Spleen (tissue), 11 donors: ENCODE results near the gene ASIP. TPM values are rescaled to one million over a fixed set of nuclear protein-coding genes. Genes with fewer than 3 reads are reported as not detected.
"Not testable (repeated sequence)": the region's sequence is repeated elsewhere in the genome, so short reads cannot be mapped to it uniquely, and the experiment has no call there.

ENCODE experiments used
- DNase-seq: peaks from one replicate; pipeline ENCODE4 v3.0.0-alpha.2; 2020
- H3K27ac ChIP-seq, 8 donors: fragments of 200-600 bp; sonication (generic) in 7 of 8; 1 replicate in 4 of 8; 2 replicates in 4 of 8; pipeline versions ENCODE4 v1.5.0 to v1.8.0; 2016 to 2021; ENCODE audit warnings: inconsistent platforms in 4 of 8, mild to moderate bottlenecking in 4 of 8, moderate library complexity in 1 of 8
- H3K27me3 ChIP-seq, 7 donors: fragments of 200-600 bp; sonication (generic) in 6 of 7; replicated peaks in 1 of 7; 1 replicate in 4 of 7; 2 replicates in 3 of 7; pipeline versions ENCODE4 v1.5.0 to v1.8.0; 2016 to 2021; ENCODE audit warnings: inconsistent platforms in 3 of 7, mild to moderate bottlenecking in 1 of 7
- H3K36me3 ChIP-seq, 6 donors: fragments of 200-600 bp; sonication (generic) in 5 of 6; 1 replicate in 4 of 6; 2 replicates in 2 of 6; pipeline versions ENCODE4 v1.5.0 to v1.8.0; 2016 to 2021; ENCODE audit warnings: inconsistent platforms in 2 of 6
- H3K4me1 ChIP-seq, 6 donors: fragments of 200-600 bp; sonication (generic) in 5 of 6; 1 replicate in 3 of 6; 2 replicates in 3 of 6; pipeline versions ENCODE4 v1.5.0 to v1.8.0; 2016 to 2021; ENCODE audit warnings: inconsistent platforms in 3 of 6
- H3K4me3 ChIP-seq, 8 donors: fragments of 200-600 bp; sonication (generic) in 7 of 8; 1 replicate in 4 of 8; 2 replicates in 4 of 8; pipeline versions ENCODE4 v1.5.0 to v1.8.0; 2016 to 2021; ENCODE audit warnings: inconsistent platforms in 4 of 8, mild to moderate bottlenecking in 4 of 8, moderate library complexity in 2 of 8
- H3K9me3 ChIP-seq, 8 donors: fragments of 200-600 bp; sonication (generic) in 7 of 8; 1 replicate in 4 of 8; 2 replicates in 4 of 8; pipeline versions ENCODE4 v1.5.0 to v1.8.0; 2016 to 2021; ENCODE audit warnings: inconsistent platforms in 4 of 8
- POLR2A ChIP-seq, 3 donors: fragments of 450-650 bp; IDR thresholded peaks; one replicate each; pipeline ENCODE4 v1.5.1; 2017; ENCODE audit warnings: antibody characterized with exemption in 3 of 3, mild to moderate bottlenecking in 1 of 3
- POLR2AphosphoS5 ChIP-seq, 3 donors: sonication (generic); formaldehyde crosslinking; IDR thresholded peaks; one replicate each; pipeline ENCODE4 v1.5.1; 2017; ENCODE audit warnings: antibody characterized with exemption in 3 of 3
- WGBS, 5 donors: extraction: QIAGEN DNeasy Blood & Tissue Kit in 3 of 5; methylation state at CpG; one replicate each; pipeline versions ENCODE4 v1.1.5 to v1.1.7; 2013 to 2018; 5-methylcytosine and 5-hydroxymethylcytosine counted together
- intact Hi-C: fragments of 100-400 bp; cut with DNase I; formaldehyde crosslinking; loops from one replicate; pipeline ENCODE4 v1.15.0; 2023; ENCODE audit warnings: low total_unique reads
- polyA plus RNA-seq, 3 donors: library from polyadenylated mRNA; stranded (reverse); fragments of 200-250 nt; gene quantifications; one replicate each; pipeline ENCODE4 v1.2.1, GENCODE V29; 2013
- total RNA-seq, 7 donors: library from RNA; depleted of rRNA in 3 of 7; stranded (reverse); fragments of >200 nt in 3 of 7; fragmentation: NEBNext Ultra II Directional in 4 of 7; extraction: Animal tissue kit (Norgen Biotek cat#: 25700) in 4 of 7; gene quantifications; one replicate each; pipeline versions ENCODE4 v1.1.0 to v1.2.1, GENCODE V29; 2016 to 2021
- TF ChIP-seq, protein P1 (sequence below), 11 experiments: fragments of 200-600 bp in 7 of 11; fragments of 450-650 bp in 4 of 11; sonication (generic) in 4 of 11; IDR thresholded peaks in 8 of 11; conservative IDR thresholded peaks in 3 of 11; 1 replicate in 7 of 11; 2 replicates in 4 of 11; pipeline versions ENCODE4 v1.4.0 to v1.8.0; 2016 to 2021; ENCODE audit warnings: antibody characterized with exemption in 11 of 11, inconsistent platforms in 4 of 11, mild to moderate bottlenecking in 1 of 11
- donor health status: healthy with polysubstance abuse.
- donor health status: DM: no; HTN: no; CAD: no; lungs with moderate emphysema.
- donor health status: DM: no; HTN: no; CAD: no.
- donor health status: Bipolar disorder and iron deficiency.
- donor health status: healthy.
- donor health status: DM: no; HTN: no; CAD: no.
- donor health status: DM: yes; HTN: yes; CAD: no.

Gene ASIP
- total and polyA plus RNA-seq, 10 donors: 0.63 to 2.7 (median 1.7) TPM; not detected in 7

DNA sequence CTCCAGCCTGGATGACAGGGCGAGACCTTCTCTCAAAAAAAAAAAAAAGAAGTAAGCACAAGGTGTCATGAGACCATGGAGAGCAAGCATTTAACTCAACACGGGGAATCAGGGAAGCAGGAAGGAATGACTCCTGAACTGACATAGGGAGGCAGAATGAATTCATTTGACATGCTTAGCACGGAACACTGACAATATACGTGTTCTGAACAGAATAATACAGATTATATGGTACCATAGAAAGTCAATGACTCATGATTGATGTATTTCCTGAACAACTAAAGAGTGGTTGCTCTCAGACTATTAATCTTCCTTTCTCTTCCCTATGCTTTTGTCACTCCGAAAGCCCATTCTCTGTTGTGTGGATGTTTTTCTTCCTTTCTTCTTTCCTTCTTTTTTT is 20.7 kb upstream of the ASIP start:
- Histone ChIP-seq H3K27ac (no peak overlapping the region), H3K27me3 (peaks cover 0 to 53% (median 4%) of the 10 kb centered on the region in 7 donors), H3K36me3 (no peaks in the 10 kb centered on the region), H3K4me3 (no peak overlapping the region), H3K4me1 (peaks cover 0 to 13% (median 10%) of the 10 kb centered on the region in 6 donors), H3K9me3 (no peaks in the 10 kb centered on the region)
- WGBS, 5 donors: 30 to 50% (median 48%) methylated on average over 5 of the region's 5 CpGs
- intact Hi-C loops: no loop called here
- TF ChIP-seq POLR2AphosphoS5 (IDR thresholded peaks at IDR 0.05) (no peak), POLR2A (IDR thresholded peaks at IDR 0.05) (no peak)
- TF ChIP-seq, protein P1, sequence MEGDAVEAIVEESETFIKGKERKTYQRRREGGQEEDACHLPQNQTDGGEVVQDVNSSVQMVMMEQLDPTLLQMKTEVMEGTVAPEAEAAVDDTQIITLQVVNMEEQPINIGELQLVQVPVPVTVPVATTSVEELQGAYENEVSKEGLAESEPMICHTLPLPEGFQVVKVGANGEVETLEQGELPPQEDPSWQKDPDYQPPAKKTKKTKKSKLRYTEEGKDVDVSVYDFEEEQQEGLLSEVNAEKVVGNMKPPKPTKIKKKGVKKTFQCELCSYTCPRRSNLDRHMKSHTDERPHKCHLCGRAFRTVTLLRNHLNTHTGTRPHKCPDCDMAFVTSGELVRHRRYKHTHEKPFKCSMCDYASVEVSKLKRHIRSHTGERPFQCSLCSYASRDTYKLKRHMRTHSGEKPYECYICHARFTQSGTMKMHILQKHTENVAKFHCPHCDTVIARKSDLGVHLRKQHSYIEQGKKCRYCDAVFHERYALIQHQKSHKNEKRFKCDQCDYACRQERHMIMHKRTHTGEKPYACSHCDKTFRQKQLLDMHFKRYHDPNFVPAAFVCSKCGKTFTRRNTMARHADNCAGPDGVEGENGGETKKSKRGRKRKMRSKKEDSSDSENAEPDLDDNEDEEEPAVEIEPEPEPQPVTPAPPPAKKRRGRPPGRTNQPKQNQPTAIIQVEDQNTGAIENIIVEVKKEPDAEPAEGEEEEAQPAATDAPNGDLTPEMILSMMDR (IDR thresholded peaks at IDR 0.05 in 8 of 11, conservative IDR thresholded peaks at IDR 0.05 in 3 of 11): no peak
- no peak for DNase-seq

DNA sequence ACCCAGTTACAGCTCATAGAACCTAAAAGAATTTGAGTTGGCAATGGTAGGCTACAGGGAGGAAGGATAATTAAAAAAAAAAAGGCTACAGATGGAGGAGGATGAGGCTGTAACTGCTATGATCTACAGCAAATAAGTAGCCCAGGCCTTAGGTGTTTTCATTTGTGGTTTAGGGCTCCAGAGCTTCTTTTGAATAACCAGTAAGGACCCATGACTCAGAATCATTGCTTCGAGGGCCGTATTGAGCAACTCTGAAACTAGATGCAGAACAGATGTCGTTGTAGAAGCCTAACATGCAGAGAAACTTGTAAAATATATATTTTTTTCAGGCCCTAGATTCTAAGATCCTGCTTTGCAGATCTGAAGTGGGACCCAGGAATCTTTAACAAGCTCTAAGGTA is 19.0 kb upstream of the ASIP start:
- Histone ChIP-seq H3K36me3 (no peaks in the 10 kb centered on the region), H3K9me3 (no peaks in the 10 kb centered on the region), H3K27me3 (peaks cover 0 to 36% (median 0%) of the 10 kb centered on the region in 7 donors), H3K4me3 (no peak overlapping the region), H3K4me1 (no peaks in the 10 kb centered on the region), H3K27ac (no peak overlapping the region)
- WGBS, 5 donors: 45 to 59% (median 49%) methylated on average over 3 of the region's 3 CpGs
- DNase-seq: no peak
- TF ChIP-seq POLR2A (IDR thresholded peaks at IDR 0.05) (no peak), POLR2AphosphoS5 (IDR thresholded peaks at IDR 0.05) (no peak)
- TF ChIP-seq, protein P1 (IDR thresholded peaks at IDR 0.05 in 8 of 11, conservative IDR thresholded peaks at IDR 0.05 in 3 of 11): no peak
- intact Hi-C loops: no loop called here

DNA sequence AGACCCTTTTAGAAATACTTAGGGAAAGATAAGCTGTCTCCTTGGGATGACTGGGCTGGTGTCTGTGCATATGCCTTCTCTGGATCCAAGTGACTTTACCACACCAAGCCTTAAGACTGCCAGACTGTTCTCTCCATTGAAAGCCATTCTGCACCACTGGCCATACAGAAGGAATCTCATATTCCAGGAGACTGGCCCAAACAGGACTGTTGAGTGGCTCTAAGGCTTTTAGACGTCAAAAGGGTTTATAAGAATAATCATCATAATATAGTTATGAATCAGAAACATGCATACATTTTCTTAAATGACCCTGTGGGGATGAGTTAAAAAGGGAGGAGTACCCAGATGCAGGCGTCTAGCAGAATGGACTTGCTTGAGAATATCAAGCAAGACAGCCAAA is 17.0 kb upstream of the ASIP start:
- H3K36me3 ChIP-seq, H3K27ac ChIP-seq, H3K4me3 ChIP-seq, H3K4me1 ChIP-seq, intact Hi-C loops, H3K9me3 ChIP-seq, DNase-seq: not testable (repeated sequence)
- WGBS, 5 donors: 70 to 96% (median 76%) methylated on average over 1 to 2 of the region's 2 CpGs
- H3K27me3 ChIP-seq: peaks cover 0 to 16% (median 0%) of the 10 kb centered on the region in 7 donors

DNA sequence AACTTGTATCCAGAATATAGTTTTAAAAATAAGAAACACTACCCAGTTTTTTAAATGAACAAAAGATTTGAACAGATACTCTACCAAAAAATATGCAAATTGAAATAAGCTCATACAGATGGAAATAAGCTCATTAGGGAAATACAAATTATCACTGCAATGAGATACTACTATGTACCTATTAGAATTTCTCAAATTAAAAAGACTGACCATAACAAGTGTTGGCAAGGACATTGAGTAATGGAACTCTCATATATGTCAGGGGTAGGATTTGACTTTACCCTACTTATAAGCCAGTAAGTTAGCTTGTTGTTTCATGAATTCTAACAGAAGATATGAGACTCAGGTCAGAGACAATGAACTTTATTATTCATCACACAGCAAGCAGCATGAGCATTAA is 9.6 kb upstream of the ASIP start:
- Histone ChIP-seq H3K27ac (no peak overlapping the region), H3K4me1 (no peaks in the 10 kb centered on the region), H3K27me3 (no peaks in the 10 kb centered on the region), H3K9me3 (peaks cover 0 to 10% (median 4%) of the 10 kb centered on the region in 8 donors), H3K4me3 (no peak overlapping the region), H3K36me3 (no peaks in the 10 kb centered on the region)
- no peak for DNase-seq
- intact Hi-C loops: no loop called here
- TF ChIP-seq, protein P1 (IDR thresholded peaks at IDR 0.05 in 8 of 11, conservative IDR thresholded peaks at IDR 0.05 in 3 of 11): no peak
- TF ChIP-seq POLR2AphosphoS5 (IDR thresholded peaks at IDR 0.05) (no peak), POLR2A (IDR thresholded peaks at IDR 0.05) (no peak)

DNA sequence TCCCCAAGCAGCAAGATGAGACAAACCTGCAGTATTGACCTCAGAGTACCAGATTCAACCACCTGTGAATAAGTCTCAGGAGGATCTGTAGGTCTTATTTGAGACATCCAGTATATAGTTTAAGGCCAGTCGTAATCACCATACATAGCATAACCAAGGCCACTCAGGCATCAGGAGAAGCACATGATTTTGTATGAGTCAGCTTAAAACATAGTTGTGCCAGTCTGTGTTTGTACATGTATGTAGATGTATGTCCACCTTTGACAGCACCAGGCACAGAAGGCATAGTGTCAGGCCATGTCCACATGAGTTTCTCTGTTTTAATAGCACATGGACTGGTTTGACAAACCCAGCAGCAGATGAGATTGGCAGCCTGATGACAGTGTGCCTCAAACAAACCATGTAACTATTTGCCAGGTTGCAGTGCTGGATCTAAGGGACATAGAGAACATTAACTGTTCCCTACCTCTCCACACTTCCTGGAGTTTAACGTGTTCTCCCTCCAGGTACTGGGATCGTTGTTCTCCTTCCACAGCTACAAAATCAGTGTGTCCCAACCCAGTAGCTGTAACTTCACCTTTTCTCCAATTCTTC is 8.6 kb upstream of the ASIP start:
- Histone ChIP-seq H3K36me3 (no peaks in the 10 kb centered on the region), H3K4me3 (no peak overlapping the region), H3K27me3 (no peaks in the 10 kb centered on the region), H3K4me1 (no peaks in the 10 kb centered on the region), H3K9me3 (peaks cover 0 to 19% (median 13%) of the 10 kb centered on the region in 8 donors), H3K27ac (no peak overlapping the region)
- intact Hi-C loops: no loop called here
- DNase-seq: no peak
- 71 to 96% (median 89%) methylated on average over 3 of the region's 3 CpGs for WGBS, 5 donors
- TF ChIP-seq POLR2A (IDR thresholded peaks at IDR 0.05) (no peak), POLR2AphosphoS5 (IDR thresholded peaks at IDR 0.05) (no peak)
- TF ChIP-seq, protein P1 (IDR thresholded peaks at IDR 0.05 in 8 of 11, conservative IDR thresholded peaks at IDR 0.05 in 3 of 11): no peak
